ENCODE measurements around the gene SIX3. TPM values are rescaled to one million over a fixed set of nuclear protein-coding genes. Genes with fewer than 3 reads are reported as not detected.

Gene SIX3
- total RNA-seq, 1 donor from 2014 or later = not detected

DNA sequence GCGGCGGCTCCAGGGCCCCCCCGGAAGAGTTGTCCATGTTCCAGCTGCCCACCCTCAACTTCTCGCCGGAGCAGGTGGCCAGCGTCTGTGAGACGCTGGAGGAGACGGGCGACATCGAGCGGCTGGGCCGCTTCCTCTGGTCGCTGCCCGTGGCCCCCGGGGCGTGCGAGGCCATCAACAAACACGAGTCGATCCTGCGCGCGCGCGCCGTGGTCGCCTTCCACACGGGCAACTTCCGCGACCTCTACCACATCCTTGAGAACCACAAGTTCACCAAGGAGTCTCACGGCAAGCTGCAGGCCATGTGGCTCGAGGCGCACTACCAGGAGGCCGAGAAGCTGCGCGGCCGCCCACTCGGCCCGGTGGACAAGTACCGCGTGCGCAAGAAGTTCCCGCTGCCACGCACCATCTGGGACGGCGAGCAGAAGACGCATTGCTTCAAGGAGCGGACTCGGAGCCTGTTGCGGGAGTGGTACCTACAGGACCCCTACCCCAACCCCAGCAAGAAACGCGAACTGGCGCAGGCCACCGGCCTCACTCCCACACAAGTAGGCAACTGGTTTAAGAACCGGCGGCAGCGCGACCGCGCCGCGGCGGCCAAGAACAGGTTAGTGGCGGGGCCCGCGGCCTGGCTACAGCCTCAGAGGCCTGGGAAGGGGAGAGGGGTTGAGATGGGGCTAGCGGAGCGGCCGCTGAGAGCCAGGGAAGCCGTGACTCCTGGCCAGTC lies 965 bp downstream of the SIX3 start:
- intact Hi-C loops (cut with micrococcal nuclease) = loop anchor here (5.0 kb wide), 2 partner anchors 65 to 230 kb away; partner anchors contain the start of gene SIX2

DNA sequence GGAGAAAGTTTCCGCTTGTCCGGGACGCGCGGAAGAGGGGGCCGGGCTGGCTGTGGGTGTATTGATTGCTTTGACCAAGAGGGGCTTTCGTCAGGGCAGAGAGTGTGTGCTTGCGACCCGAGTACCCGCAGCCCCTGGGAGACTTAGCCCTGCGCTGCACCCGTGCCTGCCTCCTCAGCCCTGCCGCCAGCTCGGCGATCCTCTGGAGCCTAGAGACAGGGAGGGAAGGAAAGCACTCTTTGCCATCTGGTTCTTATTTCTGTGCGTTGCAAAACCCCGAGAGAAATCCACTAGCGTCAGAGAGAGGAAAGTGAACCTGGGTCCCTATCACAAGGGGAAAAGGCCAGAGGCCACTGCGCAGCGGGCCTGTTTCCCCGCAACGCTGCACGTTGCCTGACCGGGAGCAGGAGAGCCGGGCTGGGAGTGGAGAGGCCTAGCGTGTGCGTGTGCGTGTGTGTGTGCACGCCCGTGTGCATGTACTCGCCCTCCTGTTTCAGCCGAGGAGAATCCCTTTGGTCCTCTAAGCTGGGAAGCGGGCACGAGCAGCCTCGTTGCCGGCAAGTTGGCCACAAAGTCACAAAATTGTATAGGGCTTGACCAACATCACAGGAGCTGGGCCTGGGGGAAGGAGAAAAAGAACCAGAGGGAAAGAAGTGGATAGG lies 1.7 kb downstream of the SIX3 start:
- intact Hi-C loops (cut with micrococcal nuclease) = loop anchor here (5.0 kb wide), 2 partner anchors 64 to 229 kb away; partner anchors contain the start of gene SIX2

DNA sequence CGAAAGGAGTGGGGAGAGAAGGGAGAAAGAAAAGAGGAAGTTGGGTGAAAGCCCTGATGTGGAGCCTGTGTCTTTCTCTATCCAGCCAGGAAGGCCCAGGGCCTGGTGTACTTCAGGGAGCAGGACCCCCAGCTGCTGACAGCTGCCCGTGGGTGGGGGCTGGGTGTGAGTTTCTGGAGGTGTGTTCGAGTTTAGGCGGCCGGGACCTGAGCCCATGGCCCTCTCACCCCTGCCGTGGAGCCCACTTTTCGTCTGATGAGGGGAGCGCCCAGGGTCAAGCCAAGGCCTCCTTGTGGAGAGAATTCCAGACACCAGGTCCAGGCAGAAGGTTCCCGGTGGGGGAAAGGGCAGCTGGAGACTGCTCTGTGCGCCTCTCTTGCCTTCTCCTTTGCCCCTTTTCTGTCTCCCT lies 2.2 kb downstream of the SIX3 start:
- intact Hi-C loops (cut with micrococcal nuclease) = loop anchor here (5.0 kb wide), 2 partner anchors 64 to 229 kb away; partner anchors contain the start of gene SIX2

DNA sequence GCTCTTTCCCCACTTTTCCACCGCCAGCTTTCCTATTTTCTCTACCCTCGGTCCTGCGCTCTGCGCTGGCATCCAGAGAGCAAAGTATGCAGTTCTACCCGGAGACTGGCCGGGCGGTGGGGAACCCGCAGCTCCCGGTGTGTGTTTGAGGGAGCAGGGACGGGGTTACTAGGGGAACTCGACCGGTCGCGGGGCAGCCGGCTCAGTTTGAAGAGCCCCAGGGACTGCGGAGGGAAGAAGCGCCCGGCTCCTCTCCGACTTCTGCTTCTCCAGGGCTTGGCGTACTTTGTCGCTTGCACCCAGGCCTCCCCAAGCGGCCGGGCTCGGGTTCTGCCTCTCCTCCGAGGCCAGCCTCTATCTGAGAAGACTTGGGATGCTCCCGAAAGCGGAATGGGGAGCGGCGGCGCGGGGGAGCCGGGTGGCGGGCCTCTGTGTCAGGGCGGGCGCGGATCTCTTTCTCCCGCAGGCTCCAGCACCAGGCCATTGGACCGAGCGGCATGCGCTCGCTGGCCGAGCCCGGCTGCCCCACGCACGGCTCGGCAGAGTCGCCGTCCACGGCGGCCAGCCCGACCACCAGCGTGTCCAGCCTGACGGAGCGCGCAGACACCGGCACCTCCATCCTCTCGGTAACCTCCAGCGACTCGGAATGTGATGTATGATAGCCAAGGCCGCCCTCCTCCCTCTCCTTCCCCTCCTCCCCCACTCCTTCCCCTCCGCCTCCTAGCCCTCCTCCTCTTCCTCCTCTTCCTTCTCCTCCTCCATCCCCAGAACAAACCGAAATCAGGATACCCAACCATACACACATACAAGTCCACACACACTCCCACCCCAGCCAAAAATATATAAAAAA lies 2.8 kb downstream of the SIX3 start:
- intact Hi-C loops (cut with micrococcal nuclease) = loop anchor here (5.0 kb wide), 2 partner anchors 63 to 228 kb away; partner anchors contain the start of gene SIX2

DNA sequence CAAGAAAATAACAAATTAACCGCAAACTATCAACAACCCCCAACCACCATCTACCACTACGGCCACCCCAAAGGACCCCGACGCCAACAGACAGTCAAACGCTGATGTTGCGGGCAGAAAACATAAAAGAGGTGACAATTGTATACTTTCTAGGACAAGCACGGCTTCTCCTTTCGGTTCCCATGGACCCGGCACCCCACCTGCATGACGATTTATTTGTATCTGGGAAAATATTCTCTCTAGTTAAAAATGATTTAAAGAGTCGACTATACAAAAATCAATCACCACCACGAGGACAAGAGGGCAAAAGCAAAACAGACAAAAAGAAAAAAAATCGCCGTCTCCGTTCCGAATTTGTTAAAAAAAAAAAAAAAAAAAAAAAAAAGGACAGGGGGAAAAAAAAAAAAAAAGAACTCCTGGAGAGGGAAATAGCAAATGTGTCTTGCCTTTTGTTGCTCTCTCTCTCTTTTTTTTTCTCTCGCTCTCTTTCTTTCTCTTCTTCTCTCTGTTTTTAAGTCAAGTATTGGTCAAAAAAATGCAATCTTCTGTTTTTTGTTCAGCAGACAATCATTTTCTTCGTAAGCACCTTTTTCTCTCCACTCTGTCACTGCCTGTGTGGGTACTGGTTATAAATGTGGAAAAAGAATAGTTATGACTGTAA lies 3.6 kb downstream of the SIX3 start:
- intact Hi-C loops (cut with micrococcal nuclease) = loop anchor here (5.0 kb wide), 2 partner anchors 62 to 227 kb away; partner anchors contain the start of gene SIX2

DNA sequence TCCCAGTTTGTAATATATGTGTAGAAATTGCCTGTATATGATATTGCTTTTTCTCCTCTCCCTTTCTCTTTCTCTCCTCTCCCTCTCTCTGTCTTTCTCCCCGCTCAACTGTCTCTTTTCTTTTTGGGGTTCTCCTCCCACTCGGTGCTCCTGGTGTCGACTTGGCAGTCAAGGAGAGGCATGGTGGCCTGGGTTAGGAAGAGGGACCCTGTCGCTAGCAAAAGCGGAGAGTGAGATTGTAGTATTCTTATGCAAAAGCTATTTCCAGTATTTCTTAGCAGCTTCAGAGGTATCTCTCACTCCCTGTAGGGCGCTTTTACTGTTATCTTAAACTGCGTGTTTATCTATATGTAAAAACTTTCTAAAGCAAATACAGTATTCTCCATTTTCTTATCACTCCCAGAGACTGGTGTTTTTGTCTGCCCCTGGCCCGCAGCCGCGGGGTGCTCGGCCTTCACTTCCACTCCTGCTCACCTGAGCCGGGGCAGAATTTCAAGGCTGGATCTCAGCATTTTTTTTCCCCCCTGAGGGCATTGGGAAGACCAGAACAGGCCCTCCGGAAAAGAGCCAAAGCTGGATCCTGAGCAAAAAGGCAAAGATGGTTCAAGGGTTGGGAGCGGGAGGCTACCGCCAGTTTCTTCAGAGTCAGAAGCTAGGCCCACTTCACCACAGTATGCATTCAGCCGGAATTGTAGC lies 4.3 kb downstream of the SIX3 start:
- intact Hi-C loops (cut with micrococcal nuclease) = no loop called here

DNA sequence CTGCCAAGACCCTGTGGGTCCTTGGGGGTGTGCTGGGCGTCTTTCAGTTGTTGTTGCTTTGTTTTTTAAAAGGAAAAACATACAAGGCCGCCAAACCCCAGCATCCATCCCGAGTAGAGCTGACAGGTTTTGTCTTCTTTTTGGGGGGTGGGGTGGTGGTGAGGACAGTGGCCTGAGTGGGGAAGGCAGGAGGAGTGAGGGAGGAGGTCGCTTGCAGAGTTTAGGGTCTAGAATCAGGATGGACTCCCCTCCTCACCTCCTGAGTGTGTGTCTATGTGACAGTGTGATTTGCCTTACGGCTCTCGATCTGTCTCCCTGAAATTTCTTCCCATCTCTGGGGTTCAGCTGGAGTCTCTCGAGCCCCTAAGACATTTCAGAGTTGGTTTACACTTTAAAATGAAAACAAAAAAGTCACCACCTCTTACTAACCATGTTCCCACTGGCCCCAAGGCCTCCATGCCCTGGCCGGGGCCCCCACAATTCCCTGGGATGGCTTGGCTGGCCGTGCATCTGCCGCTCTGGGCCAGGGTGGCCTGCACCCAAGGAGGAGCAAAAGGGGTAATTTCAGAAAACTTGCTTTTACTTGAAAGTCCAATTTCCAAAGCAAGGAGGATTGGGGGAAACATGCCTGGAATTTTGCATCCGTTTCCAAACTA lies 5.0 kb downstream of the SIX3 start:
- intact Hi-C loops (cut with micrococcal nuclease) = no loop called here

DNA sequence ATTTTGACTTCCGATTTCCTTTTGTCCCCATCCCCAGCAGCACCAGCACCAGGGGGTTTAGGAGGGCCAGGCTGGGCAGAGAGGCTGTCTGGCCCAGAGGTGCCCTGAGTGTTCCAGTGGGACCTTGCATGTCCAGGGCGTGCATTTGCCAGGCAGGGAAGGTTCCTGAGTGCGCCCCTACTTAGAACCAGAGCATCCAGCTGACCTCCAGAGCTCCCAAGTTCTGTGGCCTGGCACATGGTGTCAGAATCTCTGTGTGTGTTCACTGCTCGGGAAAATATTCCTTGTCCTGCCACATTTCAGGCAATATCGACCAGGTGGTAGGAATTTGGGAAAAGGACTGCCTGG lies 5.5 kb downstream of the SIX3 start:
- intact Hi-C loops (cut with micrococcal nuclease) = no loop called here

DNA sequence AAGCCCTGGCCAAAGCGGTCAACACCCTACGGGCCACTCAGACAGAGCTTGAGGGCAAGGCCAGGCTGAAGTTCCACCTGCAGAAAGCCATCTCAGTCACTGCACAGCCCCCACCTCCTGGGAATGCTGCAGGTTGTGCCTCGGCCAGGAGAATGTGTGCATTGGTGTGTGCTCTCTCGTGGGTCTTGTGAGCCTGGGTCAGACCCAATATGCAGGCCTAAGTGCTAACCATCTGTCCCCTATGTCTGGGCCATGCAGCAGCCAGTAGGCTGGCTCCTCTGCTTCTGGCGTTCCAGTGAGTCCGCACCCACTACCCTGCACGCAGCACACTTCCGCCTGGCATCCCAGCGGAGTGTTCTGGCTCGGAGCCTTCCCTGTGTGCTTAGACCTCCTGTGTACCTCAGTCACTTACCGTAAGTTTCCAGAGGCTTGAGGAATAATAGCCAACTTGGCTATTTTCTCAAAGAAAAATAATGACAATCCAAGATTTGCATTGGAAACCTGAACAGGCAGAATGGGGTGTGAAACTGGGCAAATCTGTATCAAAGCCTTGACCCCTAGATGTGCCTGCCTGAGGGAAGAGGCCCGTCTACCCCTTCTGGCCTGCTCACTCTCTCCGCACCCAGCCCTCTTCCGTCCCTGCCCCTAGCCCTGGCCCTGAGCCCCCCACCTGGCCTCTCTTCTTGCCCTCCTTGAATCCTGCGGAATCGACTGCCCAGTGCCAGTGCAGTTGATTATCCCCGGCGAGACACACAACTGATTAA lies 7.2 kb downstream of the SIX3 start:
- intact Hi-C loops (cut with micrococcal nuclease) = no loop called here

DNA sequence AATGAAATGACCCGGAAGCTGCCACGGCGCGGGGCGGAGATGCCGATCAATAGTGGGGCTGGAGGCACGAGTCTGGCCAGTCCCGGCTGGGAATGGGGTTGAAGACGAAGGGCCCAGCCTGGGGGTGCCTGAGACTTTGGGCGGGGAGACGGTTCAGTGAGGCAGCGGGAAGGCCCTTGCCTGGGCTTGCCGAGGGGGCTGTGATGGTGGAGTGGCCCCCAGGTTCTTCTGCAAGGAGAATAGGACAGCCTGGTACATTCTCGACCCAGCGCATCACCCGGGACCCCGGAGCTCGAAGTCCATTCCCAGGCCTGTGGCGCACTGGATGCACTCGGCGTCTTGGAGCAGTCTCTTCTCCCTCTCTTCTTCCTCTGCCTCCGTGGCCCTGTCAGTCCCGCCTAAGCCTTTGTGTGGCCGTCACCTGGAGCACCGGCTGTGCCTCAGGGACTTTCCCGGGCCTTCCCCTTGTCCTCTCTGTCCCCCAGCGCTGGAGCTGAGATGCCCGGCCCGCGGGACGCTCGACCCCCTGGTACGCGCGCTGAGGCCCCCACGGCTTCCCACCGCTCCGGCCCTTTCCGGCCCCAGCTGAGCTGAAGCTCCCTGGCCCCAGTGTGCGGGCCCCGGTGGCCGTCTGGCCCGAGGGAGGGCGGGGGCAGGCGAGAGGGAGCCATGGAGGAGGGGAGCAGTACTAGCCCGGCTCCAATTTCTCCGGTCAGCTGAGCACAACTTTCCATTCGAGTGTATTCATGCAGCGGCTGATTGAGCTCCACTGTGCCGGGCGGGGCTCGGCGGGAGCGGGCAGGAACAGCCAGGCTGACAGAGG lies 8.0 kb downstream of the SIX3 start:
- intact Hi-C loops (cut with micrococcal nuclease) = no loop called here

DNA sequence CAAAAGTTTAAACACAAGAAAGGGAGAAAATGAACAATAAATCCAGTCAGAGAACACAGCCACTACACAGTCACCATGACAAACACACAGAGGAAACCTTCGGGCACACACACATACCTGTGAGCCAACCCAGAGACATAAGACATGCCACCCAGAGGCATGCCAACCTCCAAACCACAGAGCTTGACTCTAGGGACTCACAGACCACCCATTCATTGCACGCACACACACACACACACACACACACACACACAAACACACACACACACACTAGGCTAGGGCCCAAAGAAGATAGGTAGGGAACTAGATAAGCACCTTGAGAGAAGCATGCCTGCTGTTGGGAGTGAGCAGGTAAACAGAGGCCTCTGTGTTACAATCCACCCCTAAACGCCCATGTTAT lies 9.1 kb downstream of the SIX3 start:
- intact Hi-C loops (cut with micrococcal nuclease) = no loop called here

DNA sequence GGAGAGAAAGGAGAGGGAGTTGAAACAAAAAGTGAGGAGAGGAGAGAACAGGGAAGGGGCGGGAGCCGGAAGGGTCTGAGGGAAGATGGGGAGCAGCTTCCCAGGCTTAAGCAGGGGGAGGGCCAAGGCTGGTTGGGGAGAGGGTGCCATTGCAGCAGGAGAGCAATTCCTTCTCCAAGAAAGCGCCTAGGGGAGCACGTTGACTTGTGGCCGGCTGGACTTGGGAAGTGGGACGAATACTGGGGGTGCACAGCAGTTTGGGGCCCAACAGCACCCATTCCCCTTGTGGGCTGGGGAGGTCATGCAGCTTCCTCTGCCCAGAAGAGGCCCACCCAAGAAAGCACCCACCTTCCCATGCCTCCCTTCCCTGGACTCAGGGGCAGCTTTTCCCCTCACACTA lies 9.6 kb downstream of the SIX3 start:
- intact Hi-C loops (cut with micrococcal nuclease) = no loop called here

DNA sequence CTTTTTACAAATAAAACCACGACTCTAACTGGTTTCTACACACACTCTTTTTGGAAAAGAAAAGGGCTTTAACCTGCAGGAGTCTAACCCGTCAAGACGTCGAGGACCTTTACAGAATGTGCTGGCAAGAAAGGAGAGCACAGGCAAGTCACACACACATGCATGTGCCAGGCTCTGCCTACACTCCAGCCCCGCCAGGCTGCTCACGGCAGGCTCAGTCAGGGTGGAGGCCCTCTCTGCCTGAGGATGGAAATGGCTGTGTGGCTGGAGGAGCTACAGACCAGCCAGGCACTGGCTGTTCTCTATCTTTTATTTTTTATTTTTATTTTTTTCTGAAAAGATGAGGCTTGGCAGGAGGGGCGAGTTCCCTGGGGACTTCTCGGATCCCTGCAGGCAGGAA lies 10.2 kb downstream of the SIX3 start:
- intact Hi-C loops (cut with micrococcal nuclease) = no loop called here

DNA sequence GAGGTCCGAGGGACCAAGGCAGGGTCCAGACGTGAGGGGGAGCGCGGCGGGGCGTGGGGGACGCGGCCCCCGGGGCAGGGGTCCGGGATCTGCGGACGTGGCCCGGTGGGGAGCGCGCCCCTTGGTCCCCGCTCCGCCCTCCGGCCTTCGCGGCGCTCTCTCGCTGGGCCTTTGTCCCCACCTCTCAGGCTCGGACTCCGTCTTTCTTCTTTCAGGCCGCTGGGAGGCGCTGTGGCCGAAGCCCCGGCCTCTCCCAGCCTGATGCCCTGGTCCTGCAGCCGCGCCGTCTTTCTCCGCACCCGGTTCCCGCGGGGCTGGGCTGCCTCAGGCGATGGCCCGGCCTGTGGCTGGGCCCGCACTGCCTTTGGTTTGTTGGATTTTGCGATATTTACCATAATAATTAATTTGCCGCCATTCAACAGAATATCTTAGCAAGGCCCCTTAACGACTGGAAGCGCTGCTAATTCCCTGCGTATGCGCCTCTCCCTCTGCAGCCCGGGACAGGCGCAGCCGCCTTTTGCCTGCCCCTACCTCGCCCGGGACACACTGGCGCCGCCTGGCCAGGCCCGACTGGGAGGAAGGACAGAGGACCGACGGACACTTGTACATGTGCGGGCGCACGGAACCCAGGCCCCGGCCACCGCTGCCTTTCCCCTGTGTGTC lies 10.8 kb downstream of the SIX3 start:
- intact Hi-C loops (cut with micrococcal nuclease) = no loop called here

DNA sequence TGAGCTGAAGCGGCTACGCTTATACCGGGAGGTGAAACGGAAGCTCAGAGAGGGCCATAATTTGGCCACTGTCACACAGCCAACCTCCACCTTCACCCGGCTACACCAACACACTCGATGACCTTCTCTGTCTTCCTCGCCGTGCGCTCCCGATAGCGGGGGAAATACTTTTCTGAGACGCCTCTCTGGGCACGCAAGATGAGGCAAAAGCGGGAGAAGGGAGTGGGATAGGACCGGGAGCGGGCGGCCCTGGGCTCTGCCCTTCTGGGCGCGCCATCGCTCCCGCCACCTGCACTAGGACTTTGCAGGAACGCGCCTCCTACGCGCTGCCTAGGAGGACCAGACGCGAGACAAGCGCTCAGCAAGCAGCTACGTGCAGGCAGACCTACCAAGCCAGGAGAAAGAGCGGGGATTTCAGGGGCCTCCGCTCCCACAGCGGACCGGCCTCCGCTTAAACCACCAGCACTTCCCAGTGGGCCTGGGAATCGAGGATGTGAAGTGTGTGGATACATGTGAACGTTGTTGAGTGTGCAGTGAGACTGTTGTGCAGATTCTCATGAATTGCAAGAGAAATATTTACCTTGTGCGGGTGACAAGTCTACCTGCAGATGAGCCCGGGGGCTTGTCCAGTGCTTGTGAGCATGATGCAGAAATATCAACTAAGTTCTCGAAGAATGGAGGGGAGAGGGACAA lies 11.4 kb downstream of the SIX3 start:
- intact Hi-C loops (cut with micrococcal nuclease) = no loop called here

DNA sequence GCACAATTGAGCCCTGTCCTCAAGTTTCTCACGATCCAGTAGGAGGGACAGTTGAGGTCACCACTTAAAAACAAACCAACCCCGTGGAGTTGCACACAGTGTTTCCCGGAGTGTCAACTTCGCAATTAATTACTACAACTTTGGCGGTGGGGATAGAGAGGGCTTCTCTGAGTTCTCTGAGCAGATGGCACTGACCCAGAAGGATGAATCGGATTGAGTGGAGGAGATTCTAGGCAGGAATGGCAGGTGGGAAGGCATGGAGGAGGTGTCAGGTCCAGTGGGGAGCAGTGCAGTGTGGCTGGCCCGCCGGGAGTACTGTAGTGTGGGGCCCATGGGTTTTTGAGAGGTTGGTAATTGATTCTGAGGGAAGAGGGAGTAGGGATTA lies 12.0 kb downstream of the SIX3 start:
- intact Hi-C loops (cut with micrococcal nuclease) = no loop called here

DNA sequence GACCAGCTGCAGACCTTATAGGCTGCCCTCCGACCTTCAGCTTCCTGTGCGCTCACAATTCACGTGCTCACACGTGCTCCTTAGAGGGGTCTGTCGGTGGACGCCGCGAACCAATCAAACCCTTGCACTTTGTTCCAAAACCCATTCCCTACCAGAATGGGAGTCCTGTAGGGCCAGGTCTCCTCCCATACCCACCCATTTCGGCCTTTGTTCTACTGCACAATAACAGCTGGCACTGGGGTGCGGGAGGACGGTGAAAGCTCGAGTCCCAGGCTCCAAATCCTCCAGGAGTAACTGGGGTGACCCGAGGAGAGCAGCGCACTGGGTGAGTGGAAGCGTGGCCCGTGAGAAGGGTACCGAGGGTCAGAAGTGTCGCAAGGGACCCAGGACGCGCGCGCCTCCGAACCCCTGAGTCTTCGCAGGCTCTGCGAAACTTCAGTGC lies 13.0 kb downstream of the SIX3 start:
- intact Hi-C loops (cut with micrococcal nuclease) = loop anchor here (2.0 kb wide), 1 partner anchor 710 kb away; no protein-coding TSS in a partner anchor
